Measurements from ENCODE around the gene LIMK2. TPM values are rescaled to one million over a fixed set of nuclear protein-coding genes. Genes with fewer than 3 reads are reported as not detected.

Gene LIMK2
- polyA plus RNA-seq, 1 donor (not counting 4 experiments of a cell fraction or from before 2014, with no cell fraction given): 42.6 TPM

GRCh38 chr22:31253949-31254348, 41.9 kb downstream of the LIMK2 start:
- Histone ChIP-seq H3K27ac (ENCODE audit: control insufficient read depth, insufficient read depth, low read length) (peak overlapping the region; percentile 73), H3K4me3 (ENCODE audit: control insufficient read depth in 2 of 3, extremely low read depth in 1 of 3, insufficient read depth in 2 of 3, low read depth in 1 of 3, low read length in 3 of 3) (peak overlapping the region in 2 of 3 experiments; percentile 39 to 41), H3K9ac (ENCODE audit: control insufficient read depth, extremely low read depth, insufficient read depth, low read length) (peak overlapping the region; percentile 26), H3K4me1 (ENCODE audit: control insufficient read depth, extremely low read depth, insufficient read depth, low read length) (peaks cover 57% of the 10 kb centered on the region), H2AFZ (ENCODE audit: control insufficient read depth, low read length) (no peak overlapping the region), H3K27me3 (ENCODE audit: control insufficient read depth, extremely low read depth, insufficient read depth, low read length) (no peaks in the 10 kb centered on the region), H3K36me3 (ENCODE audit: control insufficient read depth in 2 of 2, extremely low read depth in 1 of 2, insufficient read depth in 2 of 2, low read length in 2 of 2) (peaks cover 20 to 39% of the 10 kb centered on the region in 2 experiments), H3K9me1 (ENCODE audit: control insufficient read depth, extremely low read depth, insufficient read depth, low read length) (peaks cover under 1% of the 10 kb centered on the region), H3K79me2 (ENCODE audit: control insufficient read depth, insufficient read depth, low read length) (peaks cover 81% of the 10 kb centered on the region), H3K4me2 (ENCODE audit: control insufficient read depth, extremely low read depth, insufficient read depth, low read depth, low read length) (peak overlapping the region; percentile 78), H3K9me3 (ENCODE audit: control insufficient read depth, low read depth, low read length) (no peaks in the 10 kb centered on the region), H4K20me1 (ENCODE audit: control insufficient read depth, extremely low read depth, insufficient read depth, low read length) (no peaks in the 10 kb centered on the region)
- peak; percentile 100 for FAIRE-seq
- TF ChIP-seq EZH2 (IDR thresholded peaks at IDR 0.05; ENCODE audit: low read length) (no peak), CTCF (optimal IDR thresholded peaks at IDR 0.05 in 1 of 3, IDR thresholded peaks at IDR 0.05 in 1 of 3, conservative IDR thresholded peaks at IDR 0.05 in 1 of 3; ENCODE audit: extremely low read depth in 1 of 3, insufficient read depth in 2 of 3, low read length in 3 of 3) (peak; percentile 20 to 30 (median 22))
- DNase-seq (ENCODE audit: low read depth, low spot score): peak; percentile 100
- dilution Hi-C loops (cut with MboI; ENCODE audit: extremely low pct_ligation_motif_present, low sequenced_read_pairs): no loop called here

GRCh38 chr22:31259798-31260473, 47.8 kb downstream of the LIMK2 start:
- peaks cover 6% of the 10 kb centered on the region for H3K4me1 ChIP-seq (ENCODE audit: control insufficient read depth, extremely low read depth, insufficient read depth, low read length)
- peaks cover 53 to 58% of the 10 kb centered on the region in 2 experiments for H3K36me3 ChIP-seq (ENCODE audit: control insufficient read depth in 2 of 2, extremely low read depth in 1 of 2, insufficient read depth in 2 of 2, low read length in 2 of 2)
- H3K27ac ChIP-seq (ENCODE audit: control insufficient read depth, insufficient read depth, low read length): no peak overlapping the region
- no peaks in the 10 kb centered on the region for H3K9me3 ChIP-seq (ENCODE audit: control insufficient read depth, low read depth, low read length)
- no peak overlapping the region for H3K4me3 ChIP-seq (ENCODE audit: control insufficient read depth in 2 of 3, extremely low read depth in 1 of 3, insufficient read depth in 2 of 3, low read depth in 1 of 3, low read length in 3 of 3)
- peaks cover 3% of the 10 kb centered on the region for H3K9me1 ChIP-seq (ENCODE audit: control insufficient read depth, extremely low read depth, insufficient read depth, low read length)
- FAIRE-seq (no peak), DNase-seq (ENCODE audit: low read depth, low spot score) (no peak)
- H3K4me2 ChIP-seq (ENCODE audit: control insufficient read depth, extremely low read depth, insufficient read depth, low read depth, low read length): no peak overlapping the region
- no peaks in the 10 kb centered on the region for H3K27me3 ChIP-seq (ENCODE audit: control insufficient read depth, extremely low read depth, insufficient read depth, low read length)
- TF ChIP-seq EZH2 (IDR thresholded peaks at IDR 0.05; ENCODE audit: low read length) (no peak), CTCF (optimal IDR thresholded peaks at IDR 0.05 in 1 of 3, IDR thresholded peaks at IDR 0.05 in 1 of 3, conservative IDR thresholded peaks at IDR 0.05 in 1 of 3; ENCODE audit: extremely low read depth in 1 of 3, insufficient read depth in 2 of 3, low read length in 3 of 3) (no peak)
- no peak overlapping the region for H3K9ac ChIP-seq (ENCODE audit: control insufficient read depth, extremely low read depth, insufficient read depth, low read length)
- no peaks in the 10 kb centered on the region for H4K20me1 ChIP-seq (ENCODE audit: control insufficient read depth, extremely low read depth, insufficient read depth, low read length)
- no peak overlapping the region for H2AFZ ChIP-seq (ENCODE audit: control insufficient read depth, low read length)
- dilution Hi-C loops (cut with MboI; ENCODE audit: extremely low pct_ligation_motif_present, low sequenced_read_pairs): no loop called here
- peaks cover 46% of the 10 kb centered on the region for H3K79me2 ChIP-seq (ENCODE audit: control insufficient read depth, insufficient read depth, low read length)
